NCI-H2107 (cell line): ENCODE data around the gene ATP9A.
"Not testable (repeated sequence)": the region's sequence is repeated elsewhere in the genome, so short reads cannot be mapped to it uniquely, and the experiment has no call there.

Experiments used
- DNase-seq: peaks from one replicate; lab custom pipeline; 2025; lab: John Stamatoyannopoulos, UW

ATP9A gene

DNA sequence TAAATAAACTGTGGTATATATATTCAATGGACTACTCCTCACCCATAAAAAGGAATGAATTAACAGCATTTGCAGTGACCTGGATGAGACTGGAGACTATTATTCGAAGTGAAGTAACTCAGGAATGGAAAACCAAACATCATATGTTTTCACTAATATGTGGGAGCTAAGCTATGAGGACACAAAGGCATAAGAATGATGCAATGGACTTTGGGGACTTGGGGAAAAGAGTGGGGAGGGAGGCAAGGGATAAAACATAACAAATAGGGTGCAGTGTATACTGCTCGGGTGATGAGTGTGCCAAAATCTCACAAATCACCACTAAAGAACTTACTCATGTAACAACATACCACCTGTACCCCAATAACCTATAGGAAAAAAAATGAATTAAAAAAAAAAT, 45.2 kb downstream of the ATP9A start:
- not testable (repeated sequence) for DNase-seq

DNA sequence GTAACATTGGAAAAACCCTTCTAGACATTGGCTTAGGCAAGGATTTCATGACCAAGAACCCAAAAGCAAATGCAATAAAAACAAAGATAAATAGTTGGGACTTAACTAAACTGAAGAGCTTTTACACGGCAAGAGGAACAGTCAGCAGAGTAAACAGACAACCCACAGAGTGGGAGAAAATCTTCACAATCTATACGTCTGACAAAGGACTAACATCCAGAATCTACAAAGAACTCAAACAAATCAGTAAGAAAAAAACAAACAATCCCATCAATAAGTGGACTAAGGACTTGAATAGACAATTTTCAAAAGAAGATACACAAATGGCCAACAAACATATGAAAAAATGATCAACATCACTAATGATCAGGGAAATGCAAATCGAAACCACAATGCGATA, 45.9 kb downstream of the ATP9A start:
- not testable (repeated sequence) for DNase-seq

DNA sequence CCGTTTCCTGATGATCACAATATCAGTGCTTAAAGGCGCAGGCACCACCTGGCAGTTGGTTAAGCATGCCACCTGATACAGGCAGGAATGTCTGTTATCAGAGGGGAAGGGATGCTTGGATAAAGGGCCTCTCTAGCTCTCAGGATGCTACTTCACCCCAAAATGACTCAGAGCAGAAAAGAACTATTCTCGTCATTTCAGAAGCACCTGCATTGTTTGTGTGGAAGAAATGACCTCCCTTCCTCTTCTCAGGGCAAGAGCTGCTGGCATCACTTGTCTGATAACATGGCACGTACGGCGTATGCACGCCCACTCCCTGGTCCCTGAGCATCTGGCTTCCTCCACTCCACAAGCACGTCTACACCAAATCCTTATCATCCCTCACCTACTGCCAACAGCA, 47.3 kb downstream of the ATP9A start:
- DNase-seq: no peak

DNA sequence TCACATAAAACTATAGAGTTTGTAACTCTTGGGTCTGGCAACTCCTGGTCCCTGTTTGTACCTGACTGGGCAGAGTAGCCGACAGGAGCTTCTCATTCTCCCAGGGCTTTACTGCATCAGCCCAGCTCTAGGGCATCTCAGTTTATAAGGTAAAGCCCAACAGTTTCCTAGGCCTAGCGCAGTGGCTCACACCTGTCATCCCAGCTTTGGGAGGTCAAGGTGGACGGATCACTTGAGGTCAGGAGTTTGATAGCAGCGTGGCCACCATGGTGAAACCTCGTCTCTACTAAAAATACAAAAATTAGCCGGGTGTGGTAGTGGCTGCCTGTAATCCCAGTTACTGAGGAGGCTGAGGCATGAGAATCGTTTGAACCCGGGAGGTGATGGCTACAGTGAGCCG, 47.8 kb downstream of the ATP9A start:
- DNase-seq: no peak

DNA sequence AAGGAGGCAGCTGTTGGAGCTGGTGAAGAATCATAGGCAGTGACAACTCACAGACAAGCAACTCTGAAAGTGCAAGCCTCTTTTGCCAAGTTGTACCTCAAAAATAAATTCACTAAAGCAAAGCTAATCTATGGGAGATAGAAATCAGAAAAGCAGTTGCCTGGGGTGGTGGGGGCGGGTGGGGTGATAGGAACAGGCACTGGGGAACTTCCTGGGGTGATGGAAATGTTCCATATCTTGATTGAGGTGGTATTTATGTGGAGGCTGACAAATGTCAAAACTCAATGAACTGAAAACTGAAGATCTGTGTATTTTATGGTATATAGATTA, 52.4 kb downstream of the ATP9A start:
- DNase-seq: no peak

DNA sequence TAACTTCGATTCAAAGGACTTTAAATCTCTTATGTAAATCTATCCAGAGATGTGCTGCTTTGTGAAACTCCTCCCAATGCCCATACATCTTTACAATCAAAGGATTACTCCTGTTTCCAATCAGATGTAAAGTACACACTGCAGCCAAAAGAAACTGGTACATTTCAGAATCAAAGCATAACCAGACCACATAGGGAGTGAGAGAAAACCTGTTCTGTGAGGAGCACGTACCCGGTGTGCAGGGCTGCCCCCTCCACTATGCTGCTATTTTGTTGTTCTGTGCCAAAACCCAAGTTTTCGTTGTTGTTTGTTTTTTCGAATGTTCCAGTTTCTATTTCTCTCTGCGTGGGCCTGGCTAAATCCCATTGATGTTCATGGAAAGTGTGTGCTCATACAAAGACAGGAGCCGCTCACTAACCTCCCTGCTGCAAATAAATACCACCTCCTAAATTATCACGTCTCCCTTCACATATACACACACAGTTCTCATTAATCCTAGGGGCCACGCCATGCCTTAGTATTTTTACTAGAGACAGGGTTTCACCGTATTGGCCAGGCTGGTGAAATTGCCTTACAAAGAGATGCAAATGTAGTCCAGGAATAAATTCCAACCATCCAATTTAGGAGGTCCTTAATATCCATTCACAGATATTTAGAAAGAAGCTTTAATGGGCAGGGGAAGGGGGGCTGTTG, 52.9 kb downstream of the ATP9A start:
- DNase-seq: no peak

DNA sequence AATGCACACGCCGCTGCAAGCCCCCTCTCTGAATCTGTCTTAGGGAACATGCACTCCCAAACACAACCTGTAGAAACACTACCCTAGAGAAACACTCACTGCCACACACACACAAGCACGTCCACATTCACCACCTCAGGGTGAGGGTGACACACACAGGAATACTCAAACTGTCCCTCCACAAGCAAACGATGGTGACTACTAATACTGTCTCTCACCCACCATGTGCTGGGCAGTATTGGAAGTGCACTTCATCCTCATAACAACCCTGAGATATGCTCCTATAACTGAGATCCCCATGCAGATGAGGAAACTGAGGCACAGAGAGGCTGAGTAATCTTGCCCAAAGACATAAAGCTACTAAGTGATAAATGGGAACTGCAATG, 55.0 kb downstream of the ATP9A start:
- DNase-seq: no peak

DNA sequence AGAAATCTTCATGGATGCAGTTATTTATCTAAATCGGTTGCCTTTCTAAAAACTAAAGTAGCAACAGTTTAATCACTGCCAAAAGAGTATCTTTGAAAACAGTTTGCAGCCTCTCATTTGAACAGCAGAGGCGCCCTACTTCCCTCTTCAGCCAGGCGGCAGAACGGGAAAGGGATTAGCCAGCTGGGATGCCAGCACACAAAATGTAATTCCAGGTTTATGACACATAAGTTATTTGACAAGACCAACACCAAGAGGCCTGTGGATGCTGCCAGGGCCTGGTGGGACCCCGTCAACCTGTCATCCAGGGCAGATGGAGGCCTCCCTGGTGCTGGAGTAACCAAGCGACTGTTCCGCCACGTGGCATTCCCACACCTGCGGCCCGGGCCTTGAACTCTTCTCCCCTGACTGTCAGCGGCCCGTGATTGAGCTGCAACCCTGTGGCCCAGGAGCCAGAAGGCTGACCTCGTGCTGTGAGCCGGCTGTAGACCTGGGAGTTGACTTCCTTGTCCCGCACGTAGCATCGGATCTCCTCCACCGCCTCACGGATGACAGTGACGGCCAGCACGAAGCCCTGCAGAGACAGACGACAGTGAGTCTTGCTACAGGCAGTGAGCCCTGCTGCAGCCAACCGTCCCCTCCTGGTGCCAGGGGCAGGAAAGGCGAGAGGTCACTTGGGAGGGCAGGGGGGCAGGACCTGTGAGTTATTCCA, 55.5 kb downstream of the ATP9A start:
- no peak for DNase-seq

DNA sequence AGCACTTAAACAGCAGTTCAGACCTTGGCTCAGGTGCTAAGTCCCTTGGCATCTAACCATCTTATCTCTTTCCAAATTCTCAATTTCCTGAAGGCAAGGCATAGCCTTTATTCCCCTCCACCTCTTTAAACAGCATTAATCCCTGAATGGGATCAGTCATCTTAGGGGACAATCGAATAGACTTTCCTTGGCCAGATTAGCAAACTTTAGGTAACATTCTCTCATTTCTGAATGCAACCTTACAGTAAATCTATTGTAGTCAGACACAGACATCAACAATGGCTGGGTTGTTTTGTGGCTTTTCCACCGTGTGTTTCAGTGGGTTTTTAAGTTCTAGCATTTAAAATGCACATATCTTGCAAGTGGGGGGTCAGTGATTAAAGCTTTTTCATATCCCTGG, 56.8 kb downstream of the ATP9A start:
- DNase-seq: no peak

DNA sequence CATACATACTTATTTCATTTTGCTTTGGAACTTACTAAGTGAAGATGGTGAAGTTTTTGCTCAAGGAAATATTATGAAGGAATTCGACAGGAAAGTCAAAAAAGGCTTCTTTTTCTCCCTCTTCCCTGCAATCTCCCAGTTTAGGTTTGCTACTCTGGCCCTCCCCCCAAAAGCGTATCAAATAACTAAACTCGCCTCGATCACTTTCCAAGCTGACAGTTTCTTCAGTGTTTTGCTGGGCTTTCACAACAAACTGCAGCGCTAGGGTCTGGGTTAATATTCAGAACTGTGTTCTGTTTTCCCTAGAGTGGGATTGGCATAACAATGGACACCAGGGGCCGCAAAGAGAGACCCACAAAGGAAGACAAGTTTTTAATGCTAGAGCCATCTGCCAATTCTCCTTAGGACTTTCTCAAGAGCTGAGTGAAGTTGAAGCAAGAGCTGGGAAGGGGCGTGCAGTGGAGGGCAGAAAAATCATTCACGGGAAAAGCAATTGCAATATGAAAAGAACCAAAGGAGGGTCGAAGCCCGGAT, 57.8 kb downstream of the ATP9A start:
- DNase-seq: no peak

DNA sequence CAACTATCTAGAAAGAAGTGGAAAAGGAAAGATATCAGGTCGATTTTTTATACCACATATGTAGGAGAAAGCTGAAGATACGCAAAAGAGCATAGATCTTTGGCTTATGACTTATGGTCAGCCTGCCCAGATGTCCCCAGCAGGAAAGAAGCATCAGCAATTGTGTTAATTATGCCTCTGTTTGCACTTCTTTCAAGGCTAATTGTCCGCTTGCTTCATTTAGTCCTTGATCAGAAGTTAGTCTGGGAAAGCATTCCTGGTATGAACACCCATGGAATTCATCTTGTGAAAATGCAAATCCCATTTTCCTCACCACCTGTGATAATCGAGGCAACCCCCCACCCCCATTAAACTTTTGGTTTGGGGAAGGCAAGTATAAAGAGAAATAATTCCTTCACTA, 62.8 kb downstream of the ATP9A start:
- DNase-seq: no peak

DNA sequence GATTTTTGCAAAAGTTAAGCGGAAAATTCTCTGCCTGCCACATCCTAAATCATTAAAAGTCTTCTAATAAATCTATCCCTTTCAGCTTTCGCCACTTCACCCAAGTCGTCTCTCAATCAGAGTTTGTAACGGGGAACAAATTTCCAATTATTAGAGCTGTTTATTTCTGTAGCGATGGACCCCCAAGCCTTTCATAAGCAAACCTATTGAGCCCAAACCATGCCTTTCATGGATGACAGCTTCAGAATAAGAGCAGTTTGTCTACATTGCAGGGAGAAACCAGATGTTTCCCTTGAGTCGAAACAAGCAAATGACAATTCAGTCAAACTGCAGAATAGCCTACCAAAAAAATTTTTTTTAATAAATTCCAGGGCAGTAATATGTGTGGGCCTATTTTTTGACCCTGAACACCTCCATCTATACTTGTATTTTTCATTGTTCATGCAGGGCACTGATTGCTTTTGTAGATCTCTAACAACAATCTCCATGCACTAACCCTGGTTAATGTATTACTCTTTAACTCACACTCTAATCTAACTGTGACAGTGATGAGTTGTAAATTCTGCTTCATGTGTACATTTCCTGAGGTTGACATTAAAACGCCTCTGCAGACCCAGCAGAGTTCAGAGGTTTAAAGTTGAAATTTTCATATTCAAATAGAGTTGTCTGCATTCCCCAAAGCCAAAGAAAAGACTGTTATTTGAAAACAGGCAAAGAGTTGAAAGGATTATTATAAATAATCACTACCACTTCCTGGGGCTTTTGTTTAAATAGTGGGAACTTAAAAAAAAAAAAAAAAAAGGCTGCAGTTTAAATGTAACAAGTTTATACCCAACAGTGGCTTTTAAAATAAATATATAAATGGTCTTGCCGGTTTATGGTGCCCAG, 64.5 kb downstream of the ATP9A start:
- DNase-seq: no peak

DNA sequence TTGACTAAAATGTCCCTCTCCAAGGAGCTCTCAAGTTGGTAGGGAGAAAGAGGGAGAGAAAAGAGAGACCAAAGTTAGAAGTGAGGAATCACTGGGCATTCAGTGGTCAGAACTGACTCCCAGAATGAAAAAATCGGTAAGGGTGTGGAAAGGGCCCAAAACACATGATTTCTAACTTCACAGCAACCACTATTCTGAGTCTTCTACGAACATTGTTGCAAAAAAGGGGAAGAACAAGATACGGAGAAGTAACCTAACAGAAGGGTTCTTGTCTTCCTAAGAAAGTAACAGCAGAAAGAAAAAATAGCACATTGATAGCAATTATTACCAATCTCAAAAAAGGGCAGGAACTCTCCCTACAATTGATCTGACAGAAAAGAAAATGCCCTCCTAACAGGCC, 65.6 kb downstream of the ATP9A start:
- no peak for DNase-seq

DNA sequence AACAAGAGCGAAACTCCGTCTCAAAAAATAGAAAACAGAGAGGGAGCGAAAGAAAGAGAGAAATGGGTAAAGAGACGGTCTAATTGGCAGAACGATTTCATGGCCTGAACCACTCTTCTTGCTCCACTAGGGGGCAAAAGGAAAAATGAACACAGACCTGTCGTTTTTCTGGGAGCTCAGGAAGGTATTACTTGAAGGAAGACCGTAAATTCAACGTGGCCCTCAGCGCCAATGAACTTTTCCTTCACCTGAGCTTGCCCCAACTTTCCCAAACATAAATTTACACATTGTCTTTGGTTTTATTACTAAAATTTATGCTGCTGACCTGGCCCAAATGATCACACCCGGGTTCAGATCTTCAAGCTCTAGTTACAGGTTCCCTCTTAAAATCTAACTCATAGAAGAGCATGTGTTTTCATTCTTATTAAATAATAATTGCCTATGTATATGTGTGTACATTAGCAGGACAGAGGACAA, 67.3 kb downstream of the ATP9A start:
- no peak for DNase-seq

DNA sequence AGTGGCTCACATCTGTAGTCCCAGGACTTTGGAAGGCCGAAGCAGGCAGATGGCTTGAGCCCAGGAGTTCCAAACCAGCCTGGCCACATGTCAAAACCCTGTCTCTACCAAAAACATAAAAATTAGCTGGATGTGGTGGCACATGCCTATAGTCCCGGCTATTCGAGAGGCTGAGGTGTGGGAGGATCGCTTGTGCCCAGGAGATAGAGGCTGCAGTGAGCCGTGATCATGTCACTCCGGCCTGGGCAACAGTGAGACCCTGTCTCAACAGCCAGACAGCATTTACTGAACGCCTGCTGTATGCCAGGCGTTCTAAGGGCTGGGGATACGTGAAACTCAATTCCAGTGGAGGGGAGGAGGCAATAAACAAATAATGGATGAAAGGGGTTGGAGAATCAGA, 69.9 kb downstream of the ATP9A start:
- no peak for DNase-seq

DNA sequence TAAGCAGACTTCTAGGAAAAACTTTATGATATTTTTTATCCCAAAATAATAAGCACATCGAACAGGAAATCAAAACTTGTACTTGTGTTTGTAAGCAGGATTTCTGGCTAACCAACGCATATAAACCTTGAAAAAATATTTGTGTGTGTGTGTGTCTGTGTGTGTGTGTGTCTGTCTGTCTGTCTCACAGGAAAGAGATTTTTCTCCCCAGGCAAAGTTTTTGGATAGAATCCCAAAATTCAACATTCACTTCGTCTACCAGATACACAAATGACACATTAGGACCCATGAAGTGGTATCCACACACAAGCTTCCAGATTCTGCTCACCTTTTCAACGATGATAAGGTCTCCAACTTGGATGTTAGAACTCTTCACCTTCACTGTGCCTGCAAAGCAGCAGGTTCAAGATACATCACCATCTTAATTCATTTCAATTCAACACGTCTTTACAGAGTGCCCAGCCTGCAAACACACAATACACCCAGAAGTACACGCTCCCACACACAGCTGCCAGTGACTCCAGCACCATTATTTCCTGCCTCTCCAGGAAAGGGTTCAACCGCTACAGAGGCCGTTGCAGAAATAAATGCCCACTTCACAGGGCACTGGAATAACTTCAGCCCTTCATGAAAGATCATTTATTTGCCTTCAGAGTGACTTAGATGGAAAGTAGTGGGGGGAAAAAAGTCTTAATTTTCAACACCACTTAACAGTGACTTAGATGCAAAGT, 70.9 kb downstream of the ATP9A start:
- no peak for DNase-seq

DNA sequence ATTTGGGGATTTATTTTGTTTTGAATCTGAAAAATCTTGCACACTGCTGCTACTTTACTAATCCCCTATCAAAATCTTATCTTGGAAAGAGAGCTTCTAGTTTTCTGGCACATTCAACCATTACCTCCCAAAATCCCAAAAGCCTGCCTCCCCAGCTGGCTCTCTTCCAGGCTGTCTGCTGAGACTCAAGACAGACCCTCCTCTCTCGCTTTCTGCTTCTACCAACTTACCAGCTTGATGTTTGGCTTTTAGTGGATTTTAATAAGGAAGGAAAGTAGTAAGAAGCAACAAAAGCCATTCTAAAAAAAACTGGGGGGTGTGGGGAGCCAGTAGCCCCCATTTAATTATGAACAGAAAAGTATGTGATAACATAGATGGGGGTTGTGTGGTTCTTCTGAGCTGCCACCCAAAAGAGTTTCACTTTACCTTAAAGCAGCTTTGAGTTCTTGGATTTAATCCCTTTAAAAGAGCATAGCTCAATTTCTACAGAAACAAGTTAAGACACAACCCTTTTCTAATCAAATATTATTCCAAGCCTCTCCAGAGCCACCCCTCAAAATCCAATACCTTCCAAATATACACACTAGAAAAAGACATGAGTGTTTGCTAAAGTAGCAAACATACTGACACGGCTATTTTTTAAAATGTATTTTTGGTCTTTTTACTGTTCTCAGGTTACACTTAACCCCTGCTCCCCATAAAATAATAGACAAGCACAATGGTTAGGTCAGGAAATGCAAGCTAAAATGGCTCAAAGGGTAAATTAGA, 71.7 kb downstream of the ATP9A start:
- DNase-seq: no peak

DNA sequence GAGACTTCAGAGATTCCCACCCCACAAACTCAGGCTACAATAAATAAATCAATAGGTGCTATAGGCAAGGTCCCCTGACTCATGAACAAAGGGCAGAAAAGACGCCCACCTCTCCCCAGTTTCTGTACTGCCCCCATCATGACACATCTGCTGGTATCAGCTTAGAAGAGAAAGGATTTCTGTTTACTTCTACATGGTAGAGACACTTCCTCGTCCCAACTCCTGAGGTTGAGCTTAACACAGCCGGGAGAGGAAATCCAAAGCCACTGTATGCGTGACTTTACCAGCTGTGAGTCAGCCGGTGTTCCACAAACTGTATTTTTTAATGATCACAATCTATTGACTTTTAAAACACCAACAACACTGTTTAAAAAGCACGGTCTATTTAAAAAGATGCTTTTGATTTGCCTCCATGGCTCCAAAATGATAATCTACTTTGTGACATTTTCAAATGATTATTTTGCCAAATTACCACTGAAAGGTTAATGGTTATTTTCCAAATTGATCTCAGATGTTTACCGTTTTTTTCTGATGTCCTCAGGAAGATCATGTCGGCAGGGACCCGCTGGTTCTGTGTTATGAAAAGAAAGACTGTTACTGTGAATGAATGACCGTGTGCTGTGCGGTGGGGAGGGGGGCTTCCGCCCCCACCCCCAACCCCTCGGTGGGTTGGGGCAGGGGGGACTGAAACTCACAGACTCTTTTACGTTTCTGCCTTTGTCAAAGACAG, 72.5 kb downstream of the ATP9A start:
- DNase-seq: no peak

DNA sequence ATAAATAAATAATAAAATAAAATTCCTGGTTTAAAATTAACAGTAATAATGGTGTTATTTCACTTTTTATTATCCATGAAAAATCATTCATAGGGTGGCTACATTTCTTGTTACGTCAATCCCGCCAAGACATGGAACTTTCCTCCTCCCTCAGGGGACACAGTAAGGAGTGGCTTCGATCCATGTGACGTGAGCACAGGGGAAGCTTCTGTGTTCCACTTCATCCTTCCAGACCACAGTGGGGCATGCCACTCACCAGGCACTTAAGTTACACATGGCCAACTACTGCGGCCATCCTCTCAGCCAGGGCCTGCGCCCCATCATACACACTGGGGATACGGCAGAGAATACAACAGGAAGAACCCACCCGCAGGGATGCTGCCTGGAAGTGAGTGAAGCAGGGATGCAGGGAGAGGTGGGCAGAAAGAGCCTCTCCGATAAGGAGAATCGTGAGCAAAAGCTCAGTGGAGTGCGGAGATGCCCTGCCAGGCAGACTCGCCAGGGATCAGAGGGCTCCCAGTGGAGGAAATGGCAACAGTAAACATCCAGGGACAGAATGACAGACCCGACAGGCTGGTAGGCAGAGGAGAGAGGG, 75.3 kb downstream of the ATP9A start:
- DNase-seq: no peak

DNA sequence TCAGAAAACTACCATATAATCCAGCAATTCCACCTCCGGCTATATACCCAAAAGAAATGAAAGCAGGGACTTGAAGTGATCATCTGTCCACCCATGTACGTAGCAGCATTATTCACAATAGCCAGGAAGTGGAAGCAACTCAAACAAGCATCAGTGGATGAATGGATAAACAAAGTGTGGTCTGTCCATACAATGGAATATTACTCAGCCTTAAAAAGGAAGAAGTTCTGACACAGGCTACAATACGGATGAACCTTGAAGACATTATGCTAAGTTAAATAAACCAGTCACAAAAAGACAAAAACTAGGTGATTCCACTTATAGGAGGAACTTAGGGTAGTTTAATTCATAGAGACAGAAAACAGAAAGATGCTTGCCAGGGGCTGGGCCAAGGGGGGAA, 76.5 kb downstream of the ATP9A start:
- DNase-seq: no peak
